Kidney tubule cell (primary cell): Measurements from ENCODE around the gene SMYD3.

Experiments used
- DNase-seq: peaks from one replicate; pipeline ENCODE4 v3.0.0-alpha.2; 2018; ENCODE audit warnings: low spot score

Gene SMYD3

DNA sequence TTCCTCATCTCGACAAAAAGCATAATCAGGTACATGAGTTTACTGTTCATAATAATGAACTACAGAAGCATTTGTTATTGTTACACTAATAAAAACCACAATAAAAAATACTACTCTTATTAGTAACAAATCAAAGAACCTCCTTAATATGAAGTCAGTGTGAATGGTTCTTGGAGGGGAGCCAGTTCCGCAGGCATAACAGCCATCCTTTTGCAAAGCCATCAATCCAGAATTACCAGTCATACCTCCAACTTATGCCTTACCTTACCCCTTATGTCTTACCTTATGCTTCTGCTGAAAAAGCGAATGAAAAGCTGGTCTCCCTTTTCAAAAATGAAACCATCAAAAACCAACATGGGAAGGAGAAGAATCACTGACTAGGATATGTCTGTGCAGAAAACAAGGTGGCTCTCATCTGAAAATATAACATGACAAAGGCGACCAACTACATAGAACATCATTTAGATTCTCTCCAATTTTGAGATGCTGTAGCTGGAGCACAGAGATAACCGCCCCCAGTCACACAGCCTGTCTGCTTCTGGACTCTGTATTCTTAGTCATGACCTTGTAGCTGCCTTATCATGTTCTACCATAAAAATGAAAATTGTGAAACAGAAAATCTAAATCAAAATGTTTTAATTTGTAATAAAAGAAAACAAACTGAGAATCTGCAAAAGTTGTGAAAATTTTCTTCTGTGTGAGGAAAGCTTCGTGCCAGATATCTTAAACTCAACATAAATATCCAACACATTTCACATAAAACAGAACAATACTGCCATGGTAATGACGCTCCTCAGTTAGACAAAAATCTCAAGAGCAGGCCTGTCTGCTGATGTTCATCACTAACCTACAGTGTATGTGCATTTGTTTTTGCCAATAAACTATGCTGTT, 438.2 kb downstream of the SMYD3 start:
- no peak for DNase-seq

DNA sequence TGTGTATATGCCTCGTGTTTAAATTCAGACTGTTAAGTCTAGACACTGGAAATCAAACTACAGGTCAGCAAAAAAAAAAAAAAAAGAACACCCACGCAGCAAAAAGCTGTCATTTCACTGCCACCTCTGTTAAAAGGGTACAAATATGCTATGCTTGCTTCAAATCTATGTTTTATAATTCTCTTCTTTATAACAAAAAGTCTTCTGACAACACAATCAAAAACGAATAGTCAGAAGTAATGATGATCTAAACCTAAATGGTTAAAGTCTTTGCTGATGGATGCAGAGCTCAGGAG, 438.9 kb downstream of the SMYD3 start:
- no peak for DNase-seq

DNA sequence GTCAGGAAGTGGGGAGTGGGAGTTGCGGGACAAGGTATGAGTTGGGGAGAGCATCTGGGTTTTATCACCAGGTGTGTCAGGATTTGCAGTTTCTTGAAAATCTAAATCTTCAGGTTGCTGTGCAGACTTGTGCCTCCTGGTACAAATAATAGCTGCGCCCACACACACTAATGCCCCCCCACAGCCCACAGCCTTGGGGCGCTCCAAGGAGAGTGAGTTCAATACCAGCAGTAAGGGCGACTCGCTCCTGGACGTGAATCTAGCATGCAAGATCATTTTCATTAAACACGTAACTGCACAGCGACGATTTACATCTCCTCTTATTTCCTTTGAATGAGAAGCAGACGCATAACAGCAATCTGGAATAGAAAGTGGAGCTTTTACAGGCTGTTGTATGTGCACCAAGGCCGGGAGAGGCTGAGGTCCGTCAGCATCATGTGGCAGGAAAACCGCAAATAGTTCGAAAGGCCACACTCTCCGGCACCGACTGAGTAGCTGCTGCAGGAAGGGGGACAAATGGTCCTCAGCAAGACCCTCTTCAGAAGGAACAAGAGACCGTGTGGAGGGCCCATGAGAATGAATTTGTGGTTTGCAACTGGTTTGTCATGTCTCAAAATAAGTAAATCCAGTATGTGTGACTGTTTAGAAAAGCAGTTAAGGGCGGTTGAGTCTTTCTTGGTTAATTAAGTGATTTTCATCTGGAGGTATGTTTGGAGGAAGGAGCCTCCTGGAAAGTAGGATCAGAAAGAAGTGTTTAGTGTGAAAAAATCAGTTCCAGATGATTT, 439.5 kb downstream of the SMYD3 start:
- no peak for DNase-seq

DNA sequence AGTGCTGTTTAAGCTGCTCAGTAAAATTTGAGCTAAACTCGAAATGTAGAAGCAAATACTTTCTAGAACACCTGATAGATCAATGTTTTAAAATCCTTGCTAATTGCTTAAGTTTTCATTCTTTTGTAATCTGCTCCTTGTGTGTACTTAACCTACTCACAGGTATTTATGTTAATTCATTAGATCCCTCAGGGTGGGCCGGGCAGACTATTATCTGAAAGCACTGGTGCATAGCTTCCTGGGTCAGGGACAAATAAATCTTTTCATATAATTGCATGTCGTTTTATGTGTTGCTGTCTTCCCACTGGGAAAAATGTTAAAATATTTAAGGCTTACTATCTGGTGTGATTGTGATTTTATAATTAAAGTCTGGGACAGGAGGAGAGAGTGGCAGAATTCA, 440.5 kb downstream of the SMYD3 start:
- peak; percentile 25 for DNase-seq

DNA sequence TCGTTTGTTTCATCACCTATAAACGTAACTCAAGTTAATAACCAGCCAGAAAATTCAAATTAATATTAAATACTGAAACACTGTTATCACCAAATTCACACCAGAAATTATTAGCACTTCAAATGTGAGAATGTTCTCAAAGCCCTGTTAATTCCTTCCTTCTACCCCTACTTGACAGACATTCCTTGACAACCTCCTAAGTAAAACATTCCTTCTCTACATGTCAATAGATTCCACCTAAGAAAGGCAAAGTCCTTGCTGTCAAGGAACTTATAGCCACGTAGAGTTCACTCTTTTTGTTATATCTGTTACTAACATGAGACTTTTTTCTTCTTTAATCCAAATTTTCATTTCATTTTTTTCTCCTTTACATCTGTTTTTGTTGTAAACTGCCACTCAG, 441.5 kb downstream of the SMYD3 start:
- DNase-seq: no peak

DNA sequence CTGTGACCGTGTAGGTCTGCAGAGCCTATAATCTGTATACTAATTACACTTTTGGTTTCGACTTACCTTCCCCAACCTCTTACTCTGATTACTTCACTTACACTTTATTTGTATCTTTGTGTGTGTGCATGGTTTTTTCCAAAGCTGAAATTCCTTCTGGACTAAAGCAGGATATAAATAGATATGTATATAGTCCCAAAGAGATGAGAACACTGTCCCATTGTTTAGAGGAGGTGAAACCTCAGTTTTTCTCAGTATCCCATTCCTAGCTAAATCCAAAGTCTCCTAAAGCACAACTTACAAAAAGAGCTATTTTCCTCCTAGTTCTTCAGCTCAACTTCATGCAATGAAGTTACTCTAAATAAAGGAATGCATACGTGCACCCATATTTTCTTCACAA, 442.2 kb downstream of the SMYD3 start:
- DNase-seq: no peak

DNA sequence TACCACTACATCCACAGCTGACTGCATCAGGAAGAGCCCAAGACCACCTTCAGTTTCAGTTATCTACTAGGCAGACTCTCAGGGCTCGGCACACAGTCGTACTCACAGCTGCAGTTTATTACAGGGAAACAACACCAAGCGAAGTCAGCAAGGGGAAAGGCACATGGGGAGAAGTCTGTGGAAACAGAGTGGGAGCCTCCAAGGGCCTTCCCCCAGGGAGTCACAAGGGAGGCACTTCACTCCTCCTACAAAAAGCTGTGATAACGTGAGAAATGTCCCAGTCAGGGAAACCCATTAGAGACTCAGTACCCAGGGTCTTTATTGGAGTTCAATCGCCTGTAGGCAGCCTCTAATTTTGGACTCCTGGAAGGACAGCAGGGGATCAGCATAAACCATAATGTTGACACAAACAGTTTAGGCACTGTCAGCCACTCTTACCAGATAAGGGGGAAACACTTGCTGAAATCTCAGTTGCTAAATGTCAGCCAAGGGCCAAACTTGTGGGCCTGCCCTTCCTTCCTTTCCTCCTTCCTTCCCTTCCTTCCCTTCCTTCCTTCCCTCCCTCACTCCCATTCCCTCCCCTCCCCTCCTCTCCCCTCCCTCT, 444.0 kb downstream of the SMYD3 start:
- DNase-seq: no peak

DNA sequence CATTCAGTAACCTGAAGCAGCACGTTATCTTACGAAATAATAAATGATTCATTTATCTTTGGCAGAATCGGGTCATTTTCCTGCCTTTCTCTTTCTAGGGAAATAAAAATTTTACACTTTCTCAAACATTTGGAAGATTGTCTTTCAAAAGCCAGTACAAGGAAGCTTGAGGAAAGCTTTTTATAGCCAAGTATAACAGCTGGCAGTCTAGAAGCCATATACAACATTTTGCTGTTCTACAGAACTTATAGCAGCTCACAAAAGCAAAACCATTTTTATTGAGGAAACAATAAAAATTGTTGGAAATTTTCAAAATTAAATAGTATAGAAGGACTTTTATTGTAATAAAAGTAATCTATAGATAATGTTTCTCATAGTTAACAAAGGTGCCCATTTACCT, 448.6 kb downstream of the SMYD3 start:
- no peak for DNase-seq

DNA sequence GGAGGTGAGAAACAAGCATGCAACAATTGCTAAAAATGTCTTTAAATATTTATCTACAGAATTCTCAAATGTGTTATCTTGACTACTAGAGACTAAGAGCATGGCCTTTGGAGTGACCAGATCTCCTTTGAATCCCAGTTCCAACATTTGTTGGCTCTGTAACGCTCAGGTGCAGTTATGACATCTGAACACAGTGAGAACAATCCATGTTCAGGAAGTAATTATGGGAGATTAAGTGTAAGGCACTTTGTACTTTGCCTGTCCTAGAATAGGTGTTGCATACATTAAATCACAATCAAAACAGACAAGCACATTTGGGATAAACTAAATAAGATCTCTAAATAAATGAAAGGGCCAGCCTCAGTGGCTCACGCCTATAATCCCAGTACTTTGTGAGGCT, 454.5 kb downstream of the SMYD3 start:
- DNase-seq: no peak

DNA sequence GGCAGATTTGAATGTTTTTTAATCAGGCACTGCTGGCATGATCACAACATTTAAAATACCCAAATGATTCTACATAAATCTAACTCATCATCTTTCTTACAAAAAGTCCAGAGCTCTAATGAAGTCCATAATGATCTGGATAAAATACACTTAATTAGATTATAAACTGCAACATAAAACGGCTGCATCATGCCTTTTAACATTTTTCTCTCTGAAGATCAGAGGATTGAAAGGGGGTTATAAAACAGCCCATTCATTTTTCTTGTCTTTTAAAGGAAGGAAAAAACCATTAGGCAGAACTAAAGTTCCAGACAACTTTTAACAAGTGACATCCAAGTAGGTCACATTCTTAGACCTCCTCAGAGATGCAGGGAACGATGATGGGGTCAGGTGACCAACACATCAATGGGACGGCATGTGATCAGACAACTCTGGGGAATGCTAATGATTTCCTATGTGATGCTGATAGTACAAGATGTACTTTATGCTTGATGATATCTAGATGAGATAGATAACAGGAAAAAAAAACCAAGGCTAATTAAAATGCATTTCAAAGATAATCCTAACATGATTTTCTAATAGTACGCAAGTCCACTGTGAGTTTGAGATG, 455.1 kb downstream of the SMYD3 start:
- no peak for DNase-seq

DNA sequence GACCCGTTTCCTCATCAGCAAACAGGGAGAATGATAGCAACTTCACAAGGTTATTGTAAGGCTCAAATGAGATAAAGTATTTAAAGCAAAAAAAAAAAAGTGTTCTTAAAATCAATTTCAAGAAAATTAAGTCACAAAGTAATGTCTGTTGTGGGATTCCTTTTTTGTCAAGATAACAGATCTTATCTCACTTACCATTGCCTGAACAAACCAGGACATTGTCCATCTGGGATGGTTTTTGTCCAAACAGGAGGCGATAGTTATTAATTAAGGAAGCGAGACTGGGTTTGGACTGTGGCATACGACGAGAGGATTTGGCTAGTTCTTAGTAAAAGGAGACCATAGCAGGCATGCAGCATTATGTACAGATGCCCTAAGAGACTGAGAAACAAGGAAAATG, 458.4 kb downstream of the SMYD3 start:
- no peak for DNase-seq

DNA sequence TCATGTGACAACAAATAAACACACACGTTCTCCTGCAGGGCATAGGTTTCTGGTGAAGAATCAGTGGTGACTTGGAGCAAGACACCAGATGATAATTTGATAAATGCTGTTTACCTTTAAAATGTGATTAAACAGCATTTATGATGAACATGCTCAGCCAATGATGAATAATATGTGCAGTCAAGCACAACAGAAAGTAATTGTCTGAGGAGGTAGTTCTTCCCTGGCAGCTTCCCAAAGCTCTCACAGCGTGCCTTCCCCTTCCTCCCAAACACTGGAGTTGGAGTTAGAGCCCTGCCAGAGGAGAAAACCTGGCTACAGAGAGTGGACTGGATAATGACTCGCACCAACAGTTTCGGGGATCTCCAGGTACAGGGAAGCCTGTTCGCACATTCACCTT, 463.5 kb downstream of the SMYD3 start:
- DNase-seq: peak; percentile 85

DNA sequence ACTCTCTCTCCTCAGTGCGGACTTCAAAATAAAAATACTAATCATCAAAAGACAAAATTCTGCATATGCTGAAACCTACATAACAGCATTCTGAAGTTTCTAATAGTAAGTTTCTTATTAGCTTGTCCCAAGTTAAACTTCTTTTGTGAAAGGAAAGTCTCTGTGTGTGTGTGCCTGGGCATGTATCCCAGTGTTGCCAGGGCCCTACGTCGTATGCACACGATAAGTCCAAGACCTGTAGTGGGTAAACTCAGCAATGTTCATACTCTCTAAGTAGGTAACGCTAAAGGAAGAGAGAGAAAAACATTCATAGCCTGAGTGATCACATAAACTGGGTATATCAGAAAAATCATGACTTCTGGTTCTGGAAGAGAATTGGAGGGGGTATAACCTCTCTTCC, 465.7 kb downstream of the SMYD3 start:
- no peak for DNase-seq

DNA sequence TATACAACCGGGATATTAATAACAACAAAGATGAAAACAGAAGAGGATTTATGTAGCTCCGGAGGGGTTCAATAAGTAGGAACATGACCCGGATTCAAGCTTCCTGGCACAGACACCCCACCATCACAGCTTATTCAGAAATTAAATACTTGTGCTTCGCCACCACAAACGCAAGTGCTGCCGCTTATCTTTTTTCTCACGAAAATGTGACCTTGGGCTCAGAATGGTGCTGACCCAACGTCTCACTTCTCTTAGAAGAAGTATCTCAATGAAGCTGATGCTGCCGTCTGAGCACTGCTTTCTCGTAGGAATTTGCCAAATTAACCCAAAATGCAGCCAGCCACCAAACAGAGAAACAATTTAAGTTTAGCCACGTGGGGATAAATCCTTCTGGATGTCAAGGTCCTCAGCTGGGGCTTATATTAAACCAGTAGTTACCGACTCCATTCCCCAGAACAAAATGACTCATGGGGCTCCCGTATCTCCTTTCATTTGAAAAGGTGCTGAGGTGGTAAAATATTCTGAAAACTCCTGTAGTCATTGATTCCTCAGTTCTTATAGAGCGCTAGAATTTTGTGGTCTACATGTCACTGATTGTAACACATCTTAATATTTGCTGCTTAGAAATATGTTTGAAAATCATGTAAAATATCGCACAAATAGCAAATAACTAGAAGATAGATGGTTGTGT, 466.7 kb downstream of the SMYD3 start:
- DNase-seq: no peak

DNA sequence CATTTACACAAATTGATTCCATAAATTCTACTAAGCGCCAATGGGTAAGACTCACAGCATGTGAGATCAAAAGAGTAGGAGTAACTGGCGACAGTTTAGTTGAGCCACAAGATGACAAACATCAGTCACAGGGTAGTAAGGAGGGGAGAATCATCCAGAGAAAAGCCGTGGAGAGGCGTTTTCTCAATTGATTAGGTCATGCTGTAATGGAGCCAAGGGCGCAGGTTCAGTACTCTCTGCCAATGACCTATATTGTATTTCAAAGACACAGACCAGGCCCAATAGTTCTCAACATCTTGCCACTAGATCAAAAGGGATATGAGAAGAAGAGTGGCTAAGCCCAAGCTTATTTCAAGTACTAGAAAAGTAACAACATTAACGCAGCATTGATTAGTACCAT, 467.5 kb downstream of the SMYD3 start:
- DNase-seq: no peak

DNA sequence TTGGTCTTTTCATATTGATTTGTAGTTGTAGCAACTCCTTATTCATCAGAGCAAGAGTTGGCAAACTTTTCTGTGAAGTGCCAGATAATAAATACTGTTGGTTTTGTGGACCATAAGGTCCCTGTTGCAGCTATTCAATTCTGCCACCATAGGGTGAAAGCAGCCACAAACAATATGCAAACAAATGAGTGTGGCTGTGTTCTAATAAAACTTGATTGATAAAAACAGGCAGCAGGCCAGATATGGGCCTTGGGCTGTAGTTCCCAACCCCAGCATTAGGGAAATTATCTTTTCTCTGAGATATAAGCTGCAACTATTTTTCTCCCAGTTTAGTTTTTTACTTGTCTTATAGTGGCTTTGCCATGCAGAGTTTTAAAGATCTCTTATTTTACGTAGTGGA, 469.2 kb downstream of the SMYD3 start:
- no peak for DNase-seq

DNA sequence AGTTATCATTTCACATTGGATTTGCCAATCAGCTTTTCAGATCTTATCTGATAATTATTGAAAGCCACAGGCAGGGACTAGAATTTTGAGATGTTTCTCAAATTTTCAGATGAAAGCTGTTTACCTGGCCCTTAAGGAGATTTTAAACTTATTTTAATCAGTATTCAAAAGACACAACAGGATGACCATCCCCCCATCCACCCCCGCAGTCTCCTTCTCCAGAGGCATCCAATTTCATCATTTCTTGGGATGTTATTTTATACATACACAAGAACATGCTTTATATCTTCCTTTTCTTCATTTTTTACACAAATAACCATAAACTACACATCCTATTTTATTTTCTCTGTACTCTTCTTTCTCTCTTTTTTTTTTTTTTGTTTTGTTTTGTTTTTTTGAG, 470.9 kb downstream of the SMYD3 start:
- DNase-seq: no peak

DNA sequence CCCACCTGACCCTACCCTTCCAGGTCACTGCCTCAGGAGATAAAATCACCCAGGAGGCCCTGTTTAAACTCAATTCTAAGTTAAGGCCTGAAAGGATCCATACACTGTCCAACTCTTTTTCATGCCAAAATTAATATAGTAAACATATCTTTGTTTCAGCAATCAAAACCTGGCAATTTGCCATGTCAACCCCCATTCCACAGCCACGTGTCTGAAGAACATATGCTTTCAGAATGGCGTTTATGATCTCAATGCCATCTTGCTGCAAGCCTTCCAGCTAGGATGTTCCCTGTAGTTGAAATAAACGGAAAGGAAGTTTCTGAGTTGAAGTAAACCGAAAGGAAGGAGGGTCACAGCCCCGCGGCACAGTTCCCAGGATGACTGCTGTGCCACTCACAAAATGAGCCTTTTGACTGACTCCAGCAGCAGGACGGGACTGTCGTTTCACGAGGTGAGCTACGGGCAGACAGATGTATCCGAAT, 472.0 kb downstream of the SMYD3 start:
- no peak for DNase-seq

DNA sequence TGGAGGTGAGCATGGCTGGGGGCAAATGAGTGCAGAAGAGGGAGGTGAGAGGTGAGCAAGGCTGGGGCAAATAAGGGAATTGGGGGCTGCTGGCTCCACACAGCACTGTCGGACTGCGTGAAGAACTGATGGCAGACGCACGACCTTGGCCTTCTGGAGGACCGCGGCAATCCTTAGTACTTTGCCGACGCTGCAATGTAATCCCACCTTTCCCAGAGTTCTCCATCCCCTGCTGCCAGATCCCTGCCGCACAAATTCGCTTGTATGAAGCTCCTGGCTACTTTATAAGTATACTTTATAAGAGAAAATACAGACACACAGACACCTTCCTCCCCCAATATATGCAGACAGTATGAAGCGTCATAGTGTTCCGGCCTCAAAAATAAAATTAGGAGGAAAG, 472.4 kb downstream of the SMYD3 start:
- DNase-seq: no peak

DNA sequence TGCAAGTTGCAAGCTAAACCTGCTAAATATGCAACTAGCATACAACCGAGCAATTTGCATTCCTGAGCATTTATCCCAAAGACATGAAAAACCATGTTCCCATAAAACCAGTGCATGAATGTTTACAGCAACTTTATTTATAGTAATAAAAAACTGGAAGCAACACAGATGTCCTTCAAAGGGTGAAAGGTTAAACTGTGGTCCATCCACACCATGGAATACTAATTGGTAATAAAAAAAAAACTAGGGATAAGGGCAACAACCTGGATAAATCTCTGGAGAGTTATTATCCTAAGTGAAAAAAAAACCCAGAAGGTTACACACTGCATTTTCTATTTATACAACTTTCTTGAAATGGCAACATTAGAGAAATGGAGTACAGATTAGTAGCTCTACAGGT, 474.1 kb downstream of the SMYD3 start:
- DNase-seq: no peak

DNA sequence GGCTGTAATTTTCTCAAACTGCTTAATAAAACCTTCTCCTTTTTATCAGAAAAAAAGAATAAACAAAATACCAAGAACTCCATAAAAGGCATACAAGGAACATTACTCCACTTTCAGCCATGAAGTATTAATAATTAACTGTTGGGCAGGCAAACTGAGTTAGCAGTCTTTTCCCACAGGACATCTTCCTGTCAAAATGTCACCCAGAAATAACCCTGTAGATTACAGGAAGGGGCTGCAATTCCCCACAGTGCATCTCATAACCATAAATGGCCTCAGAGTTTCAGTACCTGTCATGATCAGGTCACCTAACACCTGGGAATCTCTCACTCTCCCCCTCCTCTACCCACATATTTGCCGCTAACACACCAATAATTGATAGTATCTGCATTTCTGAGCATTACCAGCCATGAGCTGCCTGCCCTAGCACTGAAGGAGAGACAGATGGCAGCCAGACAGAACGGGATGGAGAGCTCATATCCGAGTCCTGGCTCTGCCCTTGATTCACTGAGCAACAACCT, 475.0 kb downstream of the SMYD3 start:
- DNase-seq: peak; percentile 72

DNA sequence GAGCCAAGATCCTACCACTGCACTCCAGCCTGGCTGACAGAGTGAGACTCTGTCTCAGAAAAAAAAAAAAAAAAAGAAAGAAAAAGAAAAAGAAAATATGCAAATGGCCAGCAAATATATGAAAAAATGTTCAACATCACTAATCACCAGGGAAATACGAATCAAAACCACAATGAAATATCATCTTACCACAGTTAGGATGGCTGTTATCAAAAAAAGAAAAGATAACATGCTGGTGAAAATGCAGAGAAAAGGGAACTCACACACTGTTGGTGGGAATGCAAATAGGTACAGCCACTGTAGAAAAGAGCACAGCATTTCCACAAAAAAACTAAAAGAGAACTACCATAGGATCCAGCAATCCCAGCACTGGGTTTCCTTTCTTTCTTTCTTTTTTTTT, 477.5 kb downstream of the SMYD3 start:
- DNase-seq: no peak
